IMR-90 (cell line): ENCODE data around the gene ZRANB3. TPM values are rescaled to one million over a fixed set of nuclear protein-coding genes. Genes with fewer than 3 reads are reported as not detected.

ENCODE experiments used
- ATAC-seq: fragments of 200-7000 bp; cut with Tn5 transposase; 2 replicates; pipeline ENCODE4 v1.9.1; 2020; ENCODE audit warnings: low read depth, mild to moderate bottlenecking, moderate library complexity
- BruUV-seq: library from RNA; stranded (reverse); fragments of 400-500 nt; replicated peaks from 2 replicates; lab custom pipeline; 2021; lab: Mats Ljungman, UMichigan
- CTCF ChIA-PET: fragments of 300-600 bp; formaldehyde crosslinking; extraction: SDS; loops from one replicate; lab custom pipeline; 2021; ENCODE audit warnings: antibody characterized with exemption; lab: Yijun Ruan, JAX
- POLR2A ChIA-PET: fragments of 300-600 bp; sonication (Branson Sonifier 250); formaldehyde crosslinking; loops from one replicate; lab custom pipeline; 2022; ENCODE audit warnings: antibody characterized with exemption; ENCODE audit not compliant: unreplicated experiment; lab: Charles Lee
- DNase-seq: peaks from one replicate; pipeline ENCODE4 v3.0.0; 2013
- H2AFZ ChIP-seq: replicated peaks from 2 replicates; pipeline ENCODE3; 2013; ENCODE audit warnings: low read length, mild to moderate bottlenecking; ENCODE audit not compliant: poor library complexity
- H2AK5ac ChIP-seq: 2 replicates; pipeline ENCODE4 v1.6.1; 2013; ENCODE audit warnings: low read depth, low read length, inconsistent platforms
- H2AK9ac ChIP-seq: replicated peaks from 2 replicates; pipeline ENCODE3; 2013; ENCODE audit warnings: mild to moderate bottlenecking, low read depth, low read length, moderate library complexity; ENCODE audit not compliant: poor library complexity
- H2BK120ac ChIP-seq: 2 replicates; pipeline ENCODE4 v1.6.1; 2013; ENCODE audit warnings: low read depth, low read length, inconsistent platforms
- H2BK15ac ChIP-seq: 3 replicates; pipeline ENCODE4 v1.6.1; 2013; ENCODE audit warnings: low read depth, low read length, inconsistent platforms
- H2BK20ac ChIP-seq: 2 replicates; pipeline ENCODE4 v1.6.1; 2013; ENCODE audit warnings: low read depth, mild to moderate bottlenecking, inconsistent platforms, low read length, moderate library complexity
- H2BK5ac ChIP-seq: 2 replicates; pipeline ENCODE4 v1.6.1; 2013; ENCODE audit warnings: mild to moderate bottlenecking, low read depth, low read length, inconsistent platforms; ENCODE audit not compliant: poor library complexity, severe bottlenecking
- H3K14ac ChIP-seq: replicated peaks from 2 replicates; pipeline ENCODE4 v1.6.1; 2013; ENCODE audit warnings: low read depth, low read length, inconsistent platforms
- H3K18ac ChIP-seq: 2 replicates; pipeline ENCODE4 v1.6.1; 2013; ENCODE audit warnings: low read depth, low read length, control low read depth
- H3K23ac ChIP-seq: 2 replicates; pipeline ENCODE4 v1.6.1; 2013; ENCODE audit warnings: low read depth, low read length, inconsistent platforms
- H3K27ac ChIP-seq: 2 replicates; pipeline ENCODE4 v1.5.1; 2013; ENCODE audit warnings: mild to moderate bottlenecking, control low read depth, low read length; ENCODE audit not compliant: insufficient read depth
- H3K27me3 ChIP-seq: 2 replicates; pipeline ENCODE4 v1.6.1; 2013; ENCODE audit warnings: low read length; ENCODE audit not compliant: control insufficient read depth, insufficient read depth
- H3K36me3 ChIP-seq: 2 replicates; pipeline ENCODE4 v1.6.1; 2013; ENCODE audit warnings: low read length, mixed read lengths; ENCODE audit not compliant: control insufficient read depth, insufficient read depth
- H3K4ac ChIP-seq: 2 replicates; pipeline ENCODE4 v1.6.1; 2013; ENCODE audit warnings: low read depth, low read length, inconsistent platforms
- H3K4me1 ChIP-seq: 2 replicates; pipeline ENCODE4 v1.6.1; 2013; ENCODE audit warnings: low read length, mixed read lengths; ENCODE audit not compliant: control insufficient read depth, insufficient read depth
- H3K4me2 ChIP-seq: 2 replicates; pipeline ENCODE4 v1.6.1; 2013; ENCODE audit warnings: low read depth, mild to moderate bottlenecking, control low read depth, low read length, moderate library complexity
- H3K4me3 ChIP-seq: 2 replicates; pipeline ENCODE4 v1.5.1; 2013; ENCODE audit warnings: low read depth, mild to moderate bottlenecking, control low read depth, low read length, moderate library complexity; ENCODE audit not compliant: insufficient read depth
- H3K56ac ChIP-seq: 2 replicates; pipeline ENCODE4 v1.6.1; 2013; ENCODE audit warnings: low read length, inconsistent platforms; ENCODE audit not compliant: insufficient read depth; ENCODE audit errors: extremely low read depth
- H3K79me1 ChIP-seq, 2 experiments: 2 replicates each; pipeline ENCODE4 v1.6.1; 2013; ENCODE audit warnings: low read length in 2 of 2, inconsistent platforms in 1 of 2, low read depth in 1 of 2
- H3K9ac ChIP-seq: 2 replicates; pipeline ENCODE4 v1.6.1; 2013; ENCODE audit warnings: low read depth, low read length, control low read depth
- H3K9me1 ChIP-seq: 2 replicates; pipeline ENCODE4 v1.6.1; 2013; ENCODE audit warnings: low read length, inconsistent platforms; ENCODE audit not compliant: insufficient read depth
- H3K9me3 ChIP-seq: 2 replicates; pipeline ENCODE4 v1.6.1; 2013; ENCODE audit warnings: low read length; ENCODE audit not compliant: control insufficient read depth, insufficient read depth
- H4K20me1 ChIP-seq: 2 replicates; pipeline ENCODE4 v1.6.1; 2013; ENCODE audit warnings: low read length, inconsistent platforms; ENCODE audit not compliant: insufficient read depth
- H4K5ac ChIP-seq: 2 replicates; pipeline ENCODE4 v1.6.1; 2013; ENCODE audit warnings: mild to moderate bottlenecking, low read depth, low read length, control low read depth
- H4K8ac ChIP-seq, 2 experiments: 2 replicates each; pipeline ENCODE4 v1.6.1; 2013; ENCODE audit warnings: low read depth in 2 of 2, low read length in 2 of 2, control low read depth in 1 of 2, inconsistent platforms in 1 of 2
- H4K91ac ChIP-seq: 2 replicates; pipeline ENCODE4 v1.6.1; 2013; ENCODE audit warnings: low read depth, low read length, inconsistent platforms; ENCODE audit not compliant: insufficient read depth
- CEBPB ChIP-seq: IDR thresholded peaks from 2 replicates; pipeline ENCODE4 v1.6.1; 2012; ENCODE audit warnings: low read depth, low read length, improper control_type of control experiment
- FOS ChIP-seq: fragments of 150-350 bp; IDR thresholded peaks from 2 replicates; pipeline ENCODE4 v1.6.1; 2016; ENCODE audit warnings: low read depth, low read length
- MAZ ChIP-seq: IDR thresholded peaks from 2 replicates; pipeline ENCODE4 v1.6.1; 2012; ENCODE audit warnings: low read depth, mild to moderate bottlenecking, low read length, improper control_type of control experiment, moderate library complexity, borderline replicate concordance
- RAD21 ChIP-seq: IDR thresholded peaks from 2 replicates; pipeline ENCODE4 v1.6.1; 2012; ENCODE audit warnings: low read length, improper control_type of control experiment
- RFX5 ChIP-seq: IDR thresholded peaks from 2 replicates; pipeline ENCODE4 v1.8.0; 2012; ENCODE audit warnings: low read depth, mild to moderate bottlenecking, low read length, moderate library complexity
- WGBS, 2 experiments: methylation state at CpG; one replicate each; pipeline versions ENCODE4 v1.1.5 to v1.1.7; 2013; ENCODE audit warnings: missing lambda C conversion rate in 2 of 2; ENCODE audit not compliant: insufficient read length in 1 of 2; ENCODE audit errors: extremely low coverage in 2 of 2; 5-methylcytosine and 5-hydroxymethylcytosine counted together
- dilution Hi-C: fragments of 300-500 bp; cut with HindIII; formaldehyde crosslinking; loops from one replicate; pipeline ENCODE4 v1.14.3; 2018; ENCODE audit warnings: low sequenced_read_pairs; ENCODE audit not compliant: unreplicated experiment
- in situ Hi-C: fragments of 300-500 bp; cut with MboI; formaldehyde crosslinking; loops from 3 replicates; pipeline ENCODE4 v1.14.3; 2019; ENCODE audit warnings: low sequenced_read_pairs, inconsistent platforms, mixed read lengths
- intact Hi-C: fragments of 100-400 bp; cut with micrococcal nuclease; formaldehyde crosslinking; loops from 2 replicates; pipeline ENCODE4 v1.10.0; 2022
- polyA plus RNA-seq, 3 experiments: library from polyadenylated mRNA; depleted of rRNA; stranded (reverse); fragments of >200 nt; gene quantifications; 2 replicates each; pipeline ENCODE4 v1.2.3, GENCODE V29; 2012; ENCODE audit warnings: low replicate concordance in 1 of 3
- total RNA-seq: library from RNA; depleted of rRNA; stranded (reverse); fragments of >200 nt; gene quantifications from 2 replicates; pipeline ENCODE4 v1.2.3, GENCODE V29; 2012
- TF ChIP-seq, protein P1 (sequence below): conservative IDR thresholded peaks from 2 replicates; pipeline ENCODE4 v1.5.1; 2012; ENCODE audit warnings: mild to moderate bottlenecking, low read depth, low read length, improper control_type of control experiment
- TF ChIP-seq, protein P2 (sequence below): fragments of 150-350 bp; IDR thresholded peaks from 2 replicates; pipeline ENCODE4 v1.6.1; 2017; ENCODE audit warnings: mild to moderate bottlenecking, antibody characterized with exemption, low read length, low read depth

Gene ZRANB3
- total and polyA plus RNA-seq, 2 of the 4 experiments (the other 2 are of a cell fraction), result 3.4 to 9.3 TPM

- DNase-seq (no peak), ATAC-seq (no peak)
- H2AK5ac ChIP-seq, result no peak overlapping the region
- H4K8ac ChIP-seq, result no peak overlapping the region
- no peak overlapping the region for H2AK9ac ChIP-seq
- no peak overlapping the region for H2BK20ac ChIP-seq
- peaks cover 3% of the 10 kb centered on the region; the same call in 1 of the 2 replicates for H3K9me1 ChIP-seq
- intact Hi-C loops (no loop called here), in situ Hi-C loops (no loop called here), dilution Hi-C loops (no loop called here)
- H3K36me3 ChIP-seq, result peaks cover 10% of the 10 kb centered on the region; the same call in 1 of the 2 replicates
- ChIA-PET POLR2A (no interaction called here), CTCF (no interaction called here)
- H3K4me3 ChIP-seq, result no peak overlapping the region
- H3K23ac ChIP-seq, result no peak overlapping the region
- H3K18ac ChIP-seq, result no peak overlapping the region
- no peak overlapping the region for H3K27ac ChIP-seq
- no peak overlapping the region for H2BK5ac ChIP-seq
- no peaks in the 10 kb centered on the region; the same call in 1 of the 2 replicates for H4K20me1 ChIP-seq
- WGBS, 2 experiments, result no CpG with 5 or more reads among the region's 1 CpG
- BruUV-seq, result no TSS peak
- H4K5ac ChIP-seq, result no peak overlapping the region
- TF ChIP-seq RFX5 (no peak), CEBPB (no peak), MAZ (no peak), FOS (no peak), RAD21 (no peak)
- TF ChIP-seq, protein P1, sequence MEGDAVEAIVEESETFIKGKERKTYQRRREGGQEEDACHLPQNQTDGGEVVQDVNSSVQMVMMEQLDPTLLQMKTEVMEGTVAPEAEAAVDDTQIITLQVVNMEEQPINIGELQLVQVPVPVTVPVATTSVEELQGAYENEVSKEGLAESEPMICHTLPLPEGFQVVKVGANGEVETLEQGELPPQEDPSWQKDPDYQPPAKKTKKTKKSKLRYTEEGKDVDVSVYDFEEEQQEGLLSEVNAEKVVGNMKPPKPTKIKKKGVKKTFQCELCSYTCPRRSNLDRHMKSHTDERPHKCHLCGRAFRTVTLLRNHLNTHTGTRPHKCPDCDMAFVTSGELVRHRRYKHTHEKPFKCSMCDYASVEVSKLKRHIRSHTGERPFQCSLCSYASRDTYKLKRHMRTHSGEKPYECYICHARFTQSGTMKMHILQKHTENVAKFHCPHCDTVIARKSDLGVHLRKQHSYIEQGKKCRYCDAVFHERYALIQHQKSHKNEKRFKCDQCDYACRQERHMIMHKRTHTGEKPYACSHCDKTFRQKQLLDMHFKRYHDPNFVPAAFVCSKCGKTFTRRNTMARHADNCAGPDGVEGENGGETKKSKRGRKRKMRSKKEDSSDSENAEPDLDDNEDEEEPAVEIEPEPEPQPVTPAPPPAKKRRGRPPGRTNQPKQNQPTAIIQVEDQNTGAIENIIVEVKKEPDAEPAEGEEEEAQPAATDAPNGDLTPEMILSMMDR, result no peak
- TF ChIP-seq, protein P2, sequence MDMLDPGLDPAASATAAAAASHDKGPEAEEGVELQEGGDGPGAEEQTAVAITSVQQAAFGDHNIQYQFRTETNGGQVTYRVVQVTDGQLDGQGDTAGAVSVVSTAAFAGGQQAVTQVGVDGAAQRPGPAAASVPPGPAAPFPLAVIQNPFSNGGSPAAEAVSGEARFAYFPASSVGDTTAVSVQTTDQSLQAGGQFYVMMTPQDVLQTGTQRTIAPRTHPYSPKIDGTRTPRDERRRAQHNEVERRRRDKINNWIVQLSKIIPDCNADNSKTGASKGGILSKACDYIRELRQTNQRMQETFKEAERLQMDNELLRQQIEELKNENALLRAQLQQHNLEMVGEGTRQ, result no peak
- no peak overlapping the region for H3K4me2 ChIP-seq
- no peak overlapping the region for H2AFZ ChIP-seq
- no peak overlapping the region for H2BK120ac ChIP-seq
- no peak overlapping the region for H2BK15ac ChIP-seq
- H3K4me1 ChIP-seq, result no peaks in the 10 kb centered on the region
- H3K9me3 ChIP-seq, result no peaks in the 10 kb centered on the region
- H3K27me3 ChIP-seq, result no peaks in the 10 kb centered on the region
- peaks cover 4 to 18% of the 10 kb centered on the region in 2 experiments; a peak in 3 of 4 replicates for H3K79me1 ChIP-seq
- H3K14ac ChIP-seq, result no peak overlapping the region
- H3K56ac ChIP-seq, result no peak overlapping the region
- H4K91ac ChIP-seq, result no peak overlapping the region
- no peak overlapping the region for H3K9ac ChIP-seq
- H3K4ac ChIP-seq, result no peak overlapping the region
Observed at GRCh38 chr2:135142323-135142722, 388.7 kb downstream of the ZRANB3 start.
